Suprapubic skin (tissue), 4 donors: ENCODE results near the gene TMEM30A. TPM values are rescaled to one million over a fixed set of nuclear protein-coding genes. Genes with fewer than 3 reads are reported as not detected.

Source experiments
- DNase-seq, 2 donors: peaks; one replicate each; pipeline ENCODE4 v3.0.0-alpha.2; 2019; ENCODE audit warnings: low spot score in 2 of 2
- H3K27ac ChIP-seq: fragments of 200-600 bp; sonication (generic); one replicate; pipeline ENCODE4 v1.5.1; 2019
- H3K27me3 ChIP-seq: fragments of 200-600 bp; sonication (generic); one replicate; pipeline ENCODE4 v1.5.1; 2019
- H3K36me3 ChIP-seq: fragments of 200-600 bp; sonication (generic); one replicate; pipeline ENCODE4 v1.5.1; 2019
- H3K4me1 ChIP-seq: fragments of 200-600 bp; sonication (generic); one replicate; pipeline ENCODE4 v1.5.1; 2019
- H3K4me3 ChIP-seq: fragments of 200-600 bp; sonication (generic); one replicate; pipeline ENCODE4 v1.5.1; 2019; ENCODE audit warnings: mild to moderate bottlenecking
- H3K9me3 ChIP-seq: fragments of 200-600 bp; sonication (generic); one replicate; pipeline ENCODE4 v1.5.1; 2019
- CTCF ChIP-seq, 2 donors: fragments of 200-600 bp in 1 of 2; fragments of 450-650 bp in 1 of 2; sonication (generic) in 1 of 2; IDR thresholded peaks; one replicate each; pipeline ENCODE4 v1.5.1; 2016 to 2019; ENCODE audit warnings: antibody characterized with exemption in 2 of 2, mild to moderate bottlenecking in 1 of 2, moderate library complexity in 1 of 2
- EP300 ChIP-seq: sonication (generic); formaldehyde crosslinking; IDR thresholded peaks from one replicate; pipeline ENCODE4 v1.6.1; 2017; ENCODE audit warnings: antibody characterized with exemption
- POLR2A ChIP-seq, 2 donors: fragments of 450-650 bp; IDR thresholded peaks; one replicate each; pipeline ENCODE4 v1.6.1; 2017; ENCODE audit warnings: antibody characterized with exemption in 2 of 2, mild to moderate bottlenecking in 2 of 2, moderate library complexity in 2 of 2
- POLR2AphosphoS5 ChIP-seq, 3 donors: sonication (generic); formaldehyde crosslinking; IDR thresholded peaks; one replicate each; pipeline ENCODE4 v1.6.1; 2017; ENCODE audit warnings: antibody characterized with exemption in 3 of 3
- WGBS: methylation state at CpG from one replicate; pipeline ENCODE4 v1.1.5; 2018; 5-methylcytosine and 5-hydroxymethylcytosine counted together
- total RNA-seq, 4 donors: library from RNA; depleted of rRNA; stranded (reverse); fragments of >200 nt; gene quantifications; one replicate each; pipeline ENCODE4 v1.1.0, GENCODE V29; 2016

Gene TMEM30A
- total RNA-seq, 4 donors from 2014 or later = 30.5 to 50.0 (median 38.2) TPM

- Histone ChIP-seq H3K9me3 (no peaks in the 10 kb centered on the region), H3K36me3 (no peaks in the 10 kb centered on the region), H3K4me3 (no peak overlapping the region), H3K27ac (no peak overlapping the region), H3K27me3 (no peaks in the 10 kb centered on the region), H3K4me1 (peaks cover 5% of the 10 kb centered on the region)
- WGBS = 81% methylated on average over 2 of the region's 2 CpGs
- TF ChIP-seq POLR2AphosphoS5 (IDR thresholded peaks at IDR 0.05) = no peak
- TF ChIP-seq EP300 = no peak
- no peak for TF ChIP-seq POLR2A (IDR thresholded peaks at IDR 0.05)
- no peak for TF ChIP-seq CTCF (IDR thresholded peaks at IDR 0.05)
- no peak for DNase-seq
Observed at GRCh38 chr6:75291331-75291730, 6.7 kb upstream of the TMEM30A start.

- no peak overlapping the region for H3K4me3 ChIP-seq
- TF ChIP-seq CTCF (IDR thresholded peaks at IDR 0.05) (no peak), POLR2A (IDR thresholded peaks at IDR 0.05) (no peak), EP300 (no peak), POLR2AphosphoS5 (IDR thresholded peaks at IDR 0.05) (no peak)
- DNase-seq = no peak
- H3K4me1 ChIP-seq = peaks cover 12% of the 10 kb centered on the region
- no peaks in the 10 kb centered on the region for H3K9me3 ChIP-seq
- no peaks in the 10 kb centered on the region for H3K36me3 ChIP-seq
- H3K27me3 ChIP-seq = no peaks in the 10 kb centered on the region
- 79% methylated on average over 7 of the region's 7 CpGs for whole genome bisulfite sequencing
- H3K27ac ChIP-seq = no peak overlapping the region
Observed at GRCh38 chr6:75290136-75290945, 5.7 kb upstream of the TMEM30A start.

- no peaks in the 10 kb centered on the region for H3K9me3 ChIP-seq
- H3K4me3 ChIP-seq = no peak overlapping the region
- no peak for DNase-seq
- H3K36me3 ChIP-seq = no peaks in the 10 kb centered on the region
- no peak for TF ChIP-seq POLR2A (IDR thresholded peaks at IDR 0.05)
- TF ChIP-seq CTCF (IDR thresholded peaks at IDR 0.05) = no peak
- TF ChIP-seq POLR2AphosphoS5 (IDR thresholded peaks at IDR 0.05) = no peak
- no peak for TF ChIP-seq EP300
- H3K27me3 ChIP-seq = no peaks in the 10 kb centered on the region
- H3K4me1 ChIP-seq = peaks cover 22% of the 10 kb centered on the region
- H3K27ac ChIP-seq = no peak overlapping the region
- WGBS = 68% methylated on average over 1 of the region's 1 CpG
Observed at GRCh38 chr6:75288023-75288422, 3.4 kb upstream of the TMEM30A start.

GRCh38 chr6:75287424-75287823, 2.8 kb upstream of the TMEM30A start:
- TF ChIP-seq EP300 (no peak), CTCF (IDR thresholded peaks at IDR 0.05) (no peak), POLR2A (IDR thresholded peaks at IDR 0.05) (no peak), POLR2AphosphoS5 (IDR thresholded peaks at IDR 0.05) (no peak)
- 82% methylated on average over 1 of the region's 1 CpG for WGBS
- Histone ChIP-seq H3K4me1 (peaks cover 28% of the 10 kb centered on the region), H3K27ac (no peak overlapping the region), H3K9me3 (no peaks in the 10 kb centered on the region), H3K27me3 (no peaks in the 10 kb centered on the region), H3K4me3 (no peak overlapping the region), H3K36me3 (no peaks in the 10 kb centered on the region)
- no peak for DNase-seq

- Histone ChIP-seq H3K4me1 (peaks cover 32% of the 10 kb centered on the region), H3K4me3 (no peak overlapping the region), H3K9me3 (no peaks in the 10 kb centered on the region), H3K27me3 (no peaks in the 10 kb centered on the region), H3K36me3 (no peaks in the 10 kb centered on the region), H3K27ac (no peak overlapping the region)
- DNase-seq = no peak
- WGBS = 93% methylated on average over 2 of the region's 2 CpGs
- TF ChIP-seq POLR2A (IDR thresholded peaks at IDR 0.05) (no peak), EP300 (no peak), POLR2AphosphoS5 (IDR thresholded peaks at IDR 0.05) (no peak), CTCF (IDR thresholded peaks at IDR 0.05) (no peak)
Observed at GRCh38 chr6:75286955-75287354, 2.4 kb upstream of the TMEM30A start.
